ENCODE data around the gene ARHGEF38. TPM values are rescaled to one million over a fixed set of nuclear protein-coding genes. Genes with fewer than 3 reads are reported as not detected.

The ARHGEF38 gene
- total and polyA plus RNA-seq, 4 donors, result 0.11 to 1.3 (median 0.40) TPM; not detected in 1

DNA sequence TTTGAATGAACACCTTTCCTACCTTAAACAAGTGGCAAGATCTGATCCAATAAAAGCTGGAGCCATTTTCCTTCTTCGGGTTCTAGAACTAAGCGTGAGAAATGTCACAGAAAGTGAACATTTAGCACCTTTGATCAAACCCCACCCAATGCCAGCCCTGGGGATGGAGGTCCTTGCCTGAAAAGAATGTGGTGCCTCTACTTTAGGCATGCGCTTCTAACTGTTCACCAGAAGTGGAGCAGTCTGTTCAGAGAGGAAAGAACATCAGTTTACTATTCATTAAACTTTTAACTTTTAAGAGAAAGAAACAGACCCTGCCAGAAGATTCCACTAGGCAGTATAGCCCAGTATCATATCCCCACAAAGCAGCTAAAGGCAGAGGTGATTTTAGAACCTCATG, 80.2 kb downstream of the ARHGEF38 start:
- H3K36me3 ChIP-seq (ENCODE audit: control insufficient read depth, insufficient read depth, low read length), result no peaks in the 10 kb centered on the region
- DNase-seq (ENCODE audit: low read depth in 4 of 6, low spot score in 6 of 6), result no peak
- H3K9me3 ChIP-seq (ENCODE audit: control insufficient read depth, insufficient read depth, low read length), result no peaks in the 10 kb centered on the region
- WGBS (ENCODE audit: insufficient coverage), result no CpG with 5 or more reads among the region's 3 CpGs
- H3K4me3 ChIP-seq (ENCODE audit: low read depth, low read length), result no peak overlapping the region
- no peak overlapping the region for H3K27ac ChIP-seq (ENCODE audit: low read depth, low read length)
- no peaks in the 10 kb centered on the region for H3K27me3 ChIP-seq (ENCODE audit: control insufficient read depth, insufficient read depth, low read length)
- no peaks in the 10 kb centered on the region for H3K4me1 ChIP-seq (ENCODE audit: control insufficient read depth, insufficient read depth, low read length)

DNA sequence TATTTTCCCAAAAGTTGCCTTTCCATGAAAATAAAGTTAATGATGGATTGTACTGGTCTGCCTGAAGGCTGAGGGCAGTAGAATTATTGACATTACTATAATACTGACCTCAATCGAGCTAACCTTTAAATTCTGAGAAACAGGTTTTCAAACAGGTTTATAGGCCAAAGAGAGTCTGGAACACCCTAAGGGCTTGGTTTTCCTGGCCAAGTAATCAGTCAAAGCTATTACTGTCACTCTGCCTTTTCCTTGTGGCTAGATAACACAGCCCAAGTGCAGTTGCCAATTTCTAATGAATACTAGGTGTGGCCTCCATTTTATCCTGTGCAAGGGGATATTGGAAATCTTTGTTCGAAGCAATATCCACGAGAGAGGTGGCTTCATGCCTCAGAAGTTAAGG, 80.8 kb downstream of the ARHGEF38 start:
- Histone ChIP-seq H3K27ac (ENCODE audit: low read depth, low read length) (no peak overlapping the region), H3K9me3 (ENCODE audit: control insufficient read depth, insufficient read depth, low read length) (no peaks in the 10 kb centered on the region), H3K4me1 (ENCODE audit: control insufficient read depth, insufficient read depth, low read length) (no peaks in the 10 kb centered on the region), H3K4me3 (ENCODE audit: low read depth, low read length) (no peak overlapping the region), H3K36me3 (ENCODE audit: control insufficient read depth, insufficient read depth, low read length) (no peaks in the 10 kb centered on the region), H3K27me3 (ENCODE audit: control insufficient read depth, insufficient read depth, low read length) (no peaks in the 10 kb centered on the region)
- WGBS (ENCODE audit: insufficient coverage), result no CpG with 5 or more reads among the region's 3 CpGs
- no peak for DNase-seq (ENCODE audit: low read depth in 4 of 6, low spot score in 6 of 6)

DNA sequence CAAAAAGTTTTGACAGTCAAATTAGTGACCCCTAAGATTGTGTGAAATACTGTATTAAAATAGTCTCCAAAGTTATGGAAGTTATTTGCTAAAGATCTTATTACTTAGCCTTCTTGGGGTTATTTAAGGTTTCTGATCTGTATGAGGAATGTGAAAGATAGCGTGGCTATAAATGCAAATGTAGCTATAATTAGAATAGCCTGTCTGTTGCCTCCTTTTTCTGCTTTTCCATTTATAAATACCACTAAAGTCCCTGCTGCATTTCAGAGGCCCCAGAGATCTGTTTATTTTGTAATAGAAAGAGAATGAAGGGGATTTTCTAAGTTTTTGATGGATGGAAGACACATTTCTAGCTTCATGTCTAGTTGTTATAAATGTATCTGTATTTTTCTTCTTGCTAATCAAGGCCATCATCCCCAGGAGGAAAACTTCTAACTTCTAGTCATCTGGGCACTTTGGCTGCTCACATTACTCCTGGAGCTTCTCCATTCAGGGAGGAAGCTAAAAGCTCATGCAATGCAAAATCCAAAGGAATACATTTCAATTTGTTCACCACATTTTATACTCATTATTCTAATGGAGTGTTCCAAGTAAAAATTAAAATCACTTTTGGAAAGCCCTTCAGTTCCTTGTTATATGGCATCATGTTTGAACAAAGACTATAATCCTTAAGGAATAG, 82.1 kb downstream of the ARHGEF38 start:
- H3K27me3 ChIP-seq (ENCODE audit: control insufficient read depth, insufficient read depth, low read length), result no peaks in the 10 kb centered on the region
- no peak overlapping the region for H3K27ac ChIP-seq (ENCODE audit: low read depth, low read length)
- H3K36me3 ChIP-seq (ENCODE audit: control insufficient read depth, insufficient read depth, low read length), result no peaks in the 10 kb centered on the region
- WGBS (ENCODE audit: insufficient coverage), result no CpG with 5 or more reads among the region's 1 CpG
- H3K4me1 ChIP-seq (ENCODE audit: control insufficient read depth, insufficient read depth, low read length), result no peaks in the 10 kb centered on the region
- no peak overlapping the region for H3K4me3 ChIP-seq (ENCODE audit: low read depth, low read length)
- DNase-seq (ENCODE audit: low read depth in 4 of 6, low spot score in 6 of 6), result peak in 1 of 6 donors; percentile 69
- no peaks in the 10 kb centered on the region for H3K9me3 ChIP-seq (ENCODE audit: control insufficient read depth, insufficient read depth, low read length)

DNA sequence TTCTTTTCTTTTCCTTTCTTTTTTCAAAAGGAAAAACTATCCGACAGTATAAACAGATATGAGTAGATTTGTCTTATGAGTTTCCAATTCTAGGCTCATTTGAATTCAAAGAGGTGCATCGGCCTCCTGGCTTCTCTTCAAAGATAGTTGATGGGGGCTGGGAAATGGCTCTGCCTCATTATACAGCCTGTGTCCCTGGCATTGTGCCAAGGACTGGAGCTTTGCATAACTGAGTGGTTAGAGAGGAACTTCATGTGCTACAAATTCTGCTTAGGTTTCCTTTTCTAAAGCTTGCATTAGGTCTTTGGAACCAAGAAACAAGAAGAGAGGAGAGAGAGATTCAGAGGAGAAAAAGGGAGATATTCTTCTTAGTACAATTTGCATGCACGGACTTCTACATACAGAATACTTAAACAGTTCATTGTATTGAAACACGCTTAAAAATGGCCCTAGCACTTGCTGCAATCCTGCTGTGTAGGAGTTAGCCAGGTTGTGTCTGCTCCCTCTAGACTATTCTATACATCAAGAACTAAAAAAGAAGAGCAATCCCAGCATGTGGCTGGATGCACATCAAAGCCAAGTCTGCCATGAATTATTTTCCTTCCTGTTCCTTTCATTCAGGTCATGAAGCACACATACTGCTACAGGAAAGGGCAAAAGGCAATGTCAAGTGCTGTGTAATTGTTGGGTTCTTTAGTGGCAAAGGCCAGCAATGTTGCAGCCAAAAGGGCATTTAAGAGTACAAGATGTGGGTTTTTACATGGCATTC, 85.2 kb downstream of the ARHGEF38 start:
- Histone ChIP-seq H3K27ac (ENCODE audit: low read depth, low read length) (peak overlapping the region; percentile 25), H3K4me3 (ENCODE audit: low read depth, low read length) (no peak overlapping the region)

DNA sequence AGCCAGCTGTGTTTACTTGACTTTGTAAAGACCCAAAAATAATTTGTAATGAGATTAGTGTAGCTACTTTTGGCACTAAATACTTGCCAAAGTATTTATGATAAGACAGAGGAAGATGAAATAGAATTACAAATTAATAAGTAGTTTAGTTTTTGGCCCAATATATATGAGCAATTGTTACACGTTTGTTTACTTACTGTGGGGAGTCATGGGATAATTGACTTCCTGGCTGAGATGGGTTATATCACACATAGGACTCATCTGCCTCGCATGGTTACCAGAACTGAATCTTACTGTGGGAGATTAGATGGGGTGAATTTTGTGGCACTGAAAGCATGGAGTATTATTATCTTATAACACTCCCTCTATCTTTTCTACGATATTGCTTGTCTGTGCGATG, 89.4 kb downstream of the ARHGEF38 start:
- WGBS (ENCODE audit: insufficient coverage), result no CpG with 5 or more reads among the region's 4 CpGs
- H3K27ac ChIP-seq (ENCODE audit: low read depth, low read length), result no peak overlapping the region
- no peak overlapping the region for H3K4me3 ChIP-seq (ENCODE audit: low read depth, low read length)
- H3K36me3 ChIP-seq (ENCODE audit: control insufficient read depth, insufficient read depth, low read length), result no peaks in the 10 kb centered on the region
- no peaks in the 10 kb centered on the region for H3K9me3 ChIP-seq (ENCODE audit: control insufficient read depth, insufficient read depth, low read length)
- H3K27me3 ChIP-seq (ENCODE audit: control insufficient read depth, insufficient read depth, low read length), result no peaks in the 10 kb centered on the region
- no peaks in the 10 kb centered on the region for H3K4me1 ChIP-seq (ENCODE audit: control insufficient read depth, insufficient read depth, low read length)
- DNase-seq (ENCODE audit: low read depth in 4 of 6, low spot score in 6 of 6), result peak in 1 of 6 donors; percentile 50

More for the DNA sequence above, 85.2 kb downstream of the ARHGEF38 start:
- no peaks in the 10 kb centered on the region for H3K9me3 ChIP-seq (ENCODE audit: control insufficient read depth, insufficient read depth, low read length)
- H3K36me3 ChIP-seq (ENCODE audit: control insufficient read depth, insufficient read depth, low read length), result no peaks in the 10 kb centered on the region
- no peaks in the 10 kb centered on the region for H3K4me1 ChIP-seq (ENCODE audit: control insufficient read depth, insufficient read depth, low read length)
- DNase-seq (ENCODE audit: low read depth in 4 of 6, low spot score in 6 of 6), result peak; percentile 59 to 94 (median 77)
- no peaks in the 10 kb centered on the region for H3K27me3 ChIP-seq (ENCODE audit: control insufficient read depth, insufficient read depth, low read length)
- 25% methylated on average over 2 of the region's 4 CpGs for WGBS (ENCODE audit: insufficient coverage)

DNA sequence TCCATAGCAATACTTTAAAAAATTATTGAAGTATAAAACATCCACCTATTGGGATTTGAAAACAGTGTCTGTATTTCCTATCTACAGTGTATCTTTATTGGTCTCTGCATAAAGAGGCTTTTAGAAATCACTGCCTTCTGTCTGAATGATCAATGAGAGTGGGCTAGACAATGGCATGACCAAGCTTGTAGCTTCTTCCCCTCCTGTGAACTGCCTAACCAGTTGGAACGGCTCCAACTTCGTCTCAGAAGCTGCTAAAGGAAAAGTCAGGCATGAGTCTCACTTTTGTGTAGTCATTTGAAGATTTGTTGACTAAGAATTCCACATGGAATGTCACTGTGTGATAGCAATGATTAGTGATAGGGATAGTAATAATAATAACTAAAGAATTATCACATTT, 91.8 kb downstream of the ARHGEF38 start:
- no peaks in the 10 kb centered on the region for H3K27me3 ChIP-seq (ENCODE audit: control insufficient read depth, insufficient read depth, low read length)
- no peaks in the 10 kb centered on the region for H3K4me1 ChIP-seq (ENCODE audit: control insufficient read depth, insufficient read depth, low read length)
- H3K27ac ChIP-seq (ENCODE audit: low read depth, low read length), result no peak overlapping the region
- no peaks in the 10 kb centered on the region for H3K9me3 ChIP-seq (ENCODE audit: control insufficient read depth, insufficient read depth, low read length)
- H3K4me3 ChIP-seq (ENCODE audit: low read depth, low read length), result no peak overlapping the region
- WGBS (ENCODE audit: insufficient coverage), result 19% methylated on average over 2 of the region's 2 CpGs
- no peaks in the 10 kb centered on the region for H3K36me3 ChIP-seq (ENCODE audit: control insufficient read depth, insufficient read depth, low read length)
- peak in 3 of 6 donors; percentile 43 to 83 (median 54) for DNase-seq (ENCODE audit: low read depth in 4 of 6, low spot score in 6 of 6)

DNA sequence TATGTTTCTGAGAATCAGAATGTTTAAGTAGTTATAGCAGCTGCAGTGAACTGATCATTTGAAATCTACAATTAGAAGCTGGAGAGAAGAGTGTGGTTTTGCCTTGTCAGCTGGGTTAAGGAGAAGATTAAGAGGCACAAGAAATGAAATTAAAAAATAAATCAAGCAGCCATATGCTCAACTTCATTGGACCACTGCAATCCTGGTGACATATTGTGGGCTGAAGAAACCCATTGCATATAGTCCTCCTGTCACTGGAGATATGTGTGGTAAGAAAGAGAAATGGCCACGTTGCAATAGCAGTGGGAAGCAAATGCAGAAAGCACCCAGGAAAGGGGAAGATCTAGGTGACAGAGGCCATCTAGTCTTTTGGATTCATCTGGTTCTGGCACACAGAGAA, 93.0 kb downstream of the ARHGEF38 start:
- no peaks in the 10 kb centered on the region for H3K27me3 ChIP-seq (ENCODE audit: control insufficient read depth, insufficient read depth, low read length)
- DNase-seq (ENCODE audit: low read depth in 4 of 6, low spot score in 6 of 6), result no peak
- H3K36me3 ChIP-seq (ENCODE audit: control insufficient read depth, insufficient read depth, low read length), result no peaks in the 10 kb centered on the region
- H3K27ac ChIP-seq (ENCODE audit: low read depth, low read length), result no peak overlapping the region
- H3K4me3 ChIP-seq (ENCODE audit: low read depth, low read length), result no peak overlapping the region
- 78% methylated on average over 1 of the region's 1 CpG for WGBS (ENCODE audit: insufficient coverage)
- no peaks in the 10 kb centered on the region for H3K9me3 ChIP-seq (ENCODE audit: control insufficient read depth, insufficient read depth, low read length)
- no peaks in the 10 kb centered on the region for H3K4me1 ChIP-seq (ENCODE audit: control insufficient read depth, insufficient read depth, low read length)

DNA sequence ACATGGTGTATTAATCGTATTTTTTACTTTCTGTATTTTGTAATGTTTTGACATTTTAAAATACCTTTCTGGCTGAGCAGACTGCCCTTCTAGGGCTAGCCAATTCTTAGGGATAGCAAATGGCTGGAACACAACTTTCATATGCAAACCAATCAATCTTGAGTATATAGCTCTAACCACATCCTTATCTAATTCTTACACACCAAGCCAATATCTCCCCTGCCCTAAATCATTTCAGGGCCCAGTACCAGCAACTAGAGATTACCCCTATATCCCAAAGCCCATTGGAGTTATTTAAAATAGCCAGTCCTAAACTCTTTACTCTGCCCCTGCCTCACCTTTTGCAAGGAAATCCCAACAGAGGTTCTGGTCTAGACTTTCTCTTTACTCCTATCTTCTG, 97.8 kb downstream of the ARHGEF38 start:
- Histone ChIP-seq H3K36me3 (ENCODE audit: control insufficient read depth, insufficient read depth, low read length) (no peaks in the 10 kb centered on the region), H3K4me3 (ENCODE audit: low read depth, low read length) (no peak overlapping the region), H3K9me3 (ENCODE audit: control insufficient read depth, insufficient read depth, low read length) (no peaks in the 10 kb centered on the region), H3K4me1 (ENCODE audit: control insufficient read depth, insufficient read depth, low read length) (no peaks in the 10 kb centered on the region), H3K27ac (ENCODE audit: low read depth, low read length) (no peak overlapping the region), H3K27me3 (ENCODE audit: control insufficient read depth, insufficient read depth, low read length) (no peaks in the 10 kb centered on the region)
- no peak for DNase-seq (ENCODE audit: low read depth in 4 of 6, low spot score in 6 of 6)
- WGBS (ENCODE audit: insufficient coverage), result no CpG with 5 or more reads among the region's 1 CpG

DNA sequence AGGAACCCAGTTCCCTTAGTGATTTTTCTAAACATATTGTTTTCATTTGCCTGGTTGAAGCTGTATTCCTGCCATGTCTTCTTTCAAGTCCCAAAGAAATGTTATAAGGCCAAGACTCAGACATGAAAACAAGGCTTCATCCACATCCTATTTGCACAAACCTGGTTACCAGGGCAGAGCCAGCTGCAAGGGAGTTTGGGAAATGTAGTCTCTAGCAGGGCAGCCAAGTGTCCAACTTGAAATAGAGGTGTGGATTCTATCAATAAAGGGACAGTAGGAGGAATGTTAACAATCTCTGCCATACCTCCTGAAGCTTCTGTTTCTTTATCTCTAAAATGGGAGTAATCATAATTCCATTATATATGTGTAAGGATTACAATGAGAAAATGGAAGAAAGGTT, 99.5 kb downstream of the ARHGEF38 start:
- no peaks in the 10 kb centered on the region for H3K4me1 ChIP-seq (ENCODE audit: control insufficient read depth, insufficient read depth, low read length)
- H3K27ac ChIP-seq (ENCODE audit: low read depth, low read length), result no peak overlapping the region
- no peaks in the 10 kb centered on the region for H3K36me3 ChIP-seq (ENCODE audit: control insufficient read depth, insufficient read depth, low read length)
- no peaks in the 10 kb centered on the region for H3K27me3 ChIP-seq (ENCODE audit: control insufficient read depth, insufficient read depth, low read length)
- no peak for DNase-seq (ENCODE audit: low read depth in 4 of 6, low spot score in 6 of 6)
- no peak overlapping the region for H3K4me3 ChIP-seq (ENCODE audit: low read depth, low read length)
- H3K9me3 ChIP-seq (ENCODE audit: control insufficient read depth, insufficient read depth, low read length), result no peaks in the 10 kb centered on the region

Measured in spinal cord (tissue), 10 donors.